ENCODE results near the gene SCAP. TPM values are rescaled to one million over a fixed set of nuclear protein-coding genes. Genes with fewer than 3 reads are reported as not detected.

SCAP gene
- total and polyA plus RNA-seq, 2 of the 13 experiments (the other 11 are each of a cell fraction or from before 2014, with no cell fraction given) = 40.4 to 53.3 TPM

DNA sequence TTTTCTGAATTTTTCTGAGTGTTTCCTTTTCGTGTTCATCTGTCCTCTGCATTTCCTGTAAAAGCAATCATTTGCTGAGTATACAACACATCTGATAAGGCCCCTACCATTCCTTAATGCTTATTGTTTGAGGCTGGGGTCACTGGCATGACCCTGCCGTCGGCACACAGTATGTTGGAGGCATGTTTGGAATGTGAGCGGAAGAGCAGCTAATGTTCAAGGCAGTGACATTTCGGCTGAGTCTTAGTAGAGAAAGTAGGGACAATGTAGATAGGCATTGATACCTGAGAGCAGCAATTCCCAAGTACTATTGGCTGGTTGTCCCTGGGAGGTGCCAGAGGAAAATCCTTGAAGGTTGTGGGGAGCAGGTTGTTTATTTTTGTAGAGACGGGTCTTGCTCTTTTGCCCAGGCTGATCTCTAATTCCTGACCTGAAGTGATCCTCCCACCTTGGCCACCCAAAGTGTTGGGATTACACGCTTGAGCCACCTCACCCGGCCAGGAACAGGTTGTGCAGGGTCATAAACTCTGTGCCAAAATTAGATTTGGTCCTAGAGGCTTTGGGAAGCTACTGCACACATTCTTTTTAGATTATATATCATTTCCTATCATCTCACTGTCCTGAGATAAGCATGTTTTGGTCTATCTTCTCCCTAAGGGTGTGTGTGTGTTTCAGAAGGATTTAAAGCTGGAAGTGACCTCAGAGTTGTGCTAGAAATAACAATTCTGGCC is 81.4 kb downstream of the SCAP start (continued):
- no peak for TF ChIP-seq NONO (IDR thresholded peaks at IDR 0.05)
- peak; percentile 64 for TF ChIP-seq NONO (CRISPR knock-in tag; conservative IDR thresholded peaks at IDR 0.05)
- TF ChIP-seq ZFY (CRISPR knock-in tag; IDR thresholded peaks at IDR 0.05) = no peak
- no peak for TF ChIP-seq REPIN1 (CRISPR knock-in tag; IDR thresholded peaks at IDR 0.05; ENCODE audit: borderline replicate concordance, low read depth)
- no peak for TF ChIP-seq ZNF136 (CRISPR knock-in tag; IDR thresholded peaks at IDR 0.05; ENCODE audit: low read depth)
- TF ChIP-seq, protein P1, sequence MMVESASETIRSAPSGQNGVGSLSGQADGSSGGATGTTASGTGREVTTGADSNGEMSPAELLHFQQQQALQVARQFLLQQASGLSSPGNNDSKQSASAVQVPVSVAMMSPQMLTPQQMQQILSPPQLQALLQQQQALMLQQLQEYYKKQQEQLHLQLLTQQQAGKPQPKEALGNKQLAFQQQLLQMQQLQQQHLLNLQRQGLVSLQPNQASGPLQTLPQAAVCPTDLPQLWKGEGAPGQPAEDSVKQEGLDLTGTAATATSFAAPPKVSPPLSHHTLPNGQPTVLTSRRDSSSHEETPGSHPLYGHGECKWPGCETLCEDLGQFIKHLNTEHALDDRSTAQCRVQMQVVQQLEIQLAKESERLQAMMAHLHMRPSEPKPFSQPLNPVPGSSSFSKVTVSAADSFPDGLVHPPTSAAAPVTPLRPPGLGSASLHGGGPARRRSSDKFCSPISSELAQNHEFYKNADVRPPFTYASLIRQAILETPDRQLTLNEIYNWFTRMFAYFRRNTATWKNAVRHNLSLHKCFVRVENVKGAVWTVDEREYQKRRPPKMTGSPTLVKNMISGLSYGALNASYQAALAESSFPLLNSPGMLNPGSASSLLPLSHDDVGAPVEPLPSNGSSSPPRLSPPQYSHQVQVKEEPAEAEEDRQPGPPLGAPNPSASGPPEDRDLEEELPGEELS (CRISPR knock-in tag; IDR thresholded peaks at IDR 0.05) = peak; percentile 76
- TF ChIP-seq ATM (IDR thresholded peaks at IDR 0.05; ENCODE audit: borderline replicate concordance) = no peak
- TF ChIP-seq ZBTB43 (CRISPR knock-in tag; conservative IDR thresholded peaks at IDR 0.05) = no peak
- TF ChIP-seq MYC (CRISPR knock-in tag; IDR thresholded peaks at IDR 0.05; ENCODE audit: borderline replicate concordance) = no peak
- no peak for TF ChIP-seq NFE2L1 (CRISPR knock-in tag; IDR thresholded peaks at IDR 0.05; ENCODE audit: borderline replicate concordance)
- TF ChIP-seq TEAD3 (CRISPR knock-in tag; optimal IDR thresholded peaks at IDR 0.05; ENCODE audit: borderline replicate concordance) = peak; percentile 99
- peak; percentile 54 for TF ChIP-seq GATAD2A (CRISPR knock-in tag; IDR thresholded peaks at IDR 0.05)
- TF ChIP-seq POLR2AphosphoS2 (IDR thresholded peaks at IDR 0.05; ENCODE audit: low read depth, low read length) = no peak
- no peak for TF ChIP-seq ZNF484 (CRISPR knock-in tag; IDR thresholded peaks at IDR 0.05; ENCODE audit: borderline replicate concordance, low read depth)
- peak; percentile 28; the same call in 1 of the 2 replicates for TF ChIP-seq ARID4A (CRISPR knock-in tag; IDR thresholded peaks at IDR 0.05; ENCODE audit: borderline replicate concordance)
- TF ChIP-seq LCORL (IDR thresholded peaks at IDR 0.05) = no peak
- peak; percentile 55; the same call in 1 of the 2 replicates for TF ChIP-seq LCORL (CRISPR knock-in tag; IDR thresholded peaks at IDR 0.05)
- no peak for TF ChIP-seq HNRNPUL1 (IDR thresholded peaks at IDR 0.05; ENCODE audit: low read depth, low read length)
- TF ChIP-seq ATF4 (CRISPR knock-in tag; IDR thresholded peaks at IDR 0.05) = 0 out of 4 replicates have a peak, but pooled peaks of 1 of the 2 experiments have one; percentile 13
- no peak for TF ChIP-seq SUZ12 (IDR thresholded peaks at IDR 0.05; ENCODE audit: low read depth, low read length)
- no peak for TF ChIP-seq JUNB (CRISPR knock-in tag; IDR thresholded peaks at IDR 0.05; ENCODE audit: borderline replicate concordance)

Measured in HepG2 (cell line).